Common myeloid progenitor, CD34-positive (primary cell): ENCODE results near the gene PELI2.
A peak's percentile ranks its signal among the peaks of the same experiment; 100 is the strongest.

Experiments
- CTCF ChIA-PET: fragments of 350-600 bp; sonication (Branson Sonifier 250); formaldehyde crosslinking; loops from one replicate; lab custom pipeline; 2021; ENCODE audit warnings: antibody characterized with exemption; lab: Charles Lee
- POLR2A ChIA-PET: fragments of 350-600 bp; sonication (Branson Sonifier 250); formaldehyde crosslinking; loops from one replicate; lab custom pipeline; 2021; ENCODE audit warnings: antibody characterized with exemption; lab: Charles Lee
- DNase-seq, 3 donors: peaks; one replicate each; pipeline versions ENCODE4 v3.0.0 to v3.0.0-alpha.2; 2013
- H3K27ac ChIP-seq, 2 experiments: 1 replicate in 1 of 2; 2 replicates in 1 of 2; pipeline ENCODE4 v1.7.0; 2013; ENCODE audit warnings: inconsistent platforms in 2 of 2, low read length in 2 of 2, mild to moderate bottlenecking in 2 of 2, low read depth in 1 of 2, moderate library complexity in 1 of 2; ENCODE audit not compliant: severe bottlenecking in 2 of 2, insufficient read depth in 1 of 2, poor library complexity in 1 of 2
- H3K27me3 ChIP-seq, 5 experiments: replicated peaks in 2 of 5; 1 replicate in 3 of 5; 2 replicates in 2 of 5; pipeline versions ENCODE4 v1.6.1 to v1.7.0; 2013; ENCODE audit warnings: low read length in 4 of 5, mild to moderate bottlenecking in 2 of 5, moderate library complexity in 2 of 5, inconsistent platforms in 1 of 5; ENCODE audit not compliant: insufficient read depth in 5 of 5, control insufficient read depth in 4 of 5
- H3K36me3 ChIP-seq, 4 experiments: 1 replicate in 2 of 4; 2 replicates in 2 of 4; pipeline versions ENCODE4 v1.6.1 to v1.7.0; 2013; ENCODE audit warnings: low read length in 3 of 4, control low read depth in 1 of 4, mild to moderate bottlenecking in 1 of 4; ENCODE audit not compliant: control insufficient read depth in 4 of 4, insufficient read depth in 4 of 4
- H3K4me1 ChIP-seq, 4 experiments: 1 replicate in 3 of 4; 2 replicates in 1 of 4; pipeline versions ENCODE4 v1.6.1 to v1.7.1; 2013; ENCODE audit warnings: low read length in 3 of 4, mild to moderate bottlenecking in 3 of 4, control low read depth in 1 of 4, inconsistent platforms in 1 of 4, moderate library complexity in 1 of 4; ENCODE audit not compliant: control insufficient read depth in 4 of 4, insufficient read depth in 4 of 4; ENCODE audit errors: control extremely low read depth in 1 of 4
- H3K4me3 ChIP-seq, 7 experiments: 1 replicate in 4 of 7; 2 replicates in 3 of 7; pipeline versions ENCODE4 v1.5.1 to v1.7.0; 2013; ENCODE audit warnings: mild to moderate bottlenecking in 7 of 7, low read length in 6 of 7, moderate library complexity in 6 of 7, inconsistent platforms in 2 of 7, low read depth in 2 of 7, control low read depth in 1 of 7; ENCODE audit not compliant: insufficient read depth in 4 of 7, control insufficient read depth in 1 of 7; ENCODE audit errors: extremely low read depth in 1 of 7
- H3K9me3 ChIP-seq, 5 experiments: 1 replicate in 4 of 5; 2 replicates in 1 of 5; pipeline versions ENCODE4 v1.6.1 to v1.7.1; 2013; ENCODE audit warnings: low read length in 4 of 5, mild to moderate bottlenecking in 2 of 5, inconsistent platforms in 1 of 5, low read depth in 1 of 5, moderate library complexity in 1 of 5; ENCODE audit not compliant: control insufficient read depth in 4 of 5, insufficient read depth in 2 of 5; ENCODE audit errors: control extremely low read depth in 1 of 5
- WGBS: methylation state at CpG from one replicate; pipeline ENCODE4 v1.1.5; 2013; ENCODE audit not compliant: insufficient coverage; 5-methylcytosine and 5-hydroxymethylcytosine counted together

Gene PELI2

GRCh38 chr14:56124327-56124726 is 6.1 kb downstream of the PELI2 start:
- no peak for DNase-seq
- no peaks in the 10 kb centered on the region for H3K9me3 ChIP-seq
- H3K4me1 ChIP-seq = peaks cover 19 to 63% (median 36%) of the 10 kb centered on the region in 4 experiments
- H3K4me3 ChIP-seq = no peak overlapping the region
- H3K27me3 ChIP-seq = no peaks in the 10 kb centered on the region
- CTCF ChIA-PET = interaction anchor here (1.1 kb wide), 1 partner anchor 215 kb away, joined by 4 read pairs; no protein-coding TSS in a partner anchor
- POLR2A ChIA-PET = no interaction called here
- 100% methylated on average over 1 of the region's 2 CpGs for WGBS
- H3K27ac ChIP-seq = no peak overlapping the region
- H3K36me3 ChIP-seq = no peaks in the 10 kb centered on the region

- peaks cover 10 to 64% (median 34%) of the 10 kb centered on the region in 4 experiments for H3K4me1 ChIP-seq
- CTCF ChIA-PET = no interaction called here
- POLR2A ChIA-PET = interaction anchor here (1.4 kb wide), 1 partner anchor 8 kb away, joined by 11 read pairs; the partner anchor contains the start of gene PELI2
- DNase-seq = no peak
- no peaks in the 10 kb centered on the region for H3K9me3 ChIP-seq
- 95% methylated on average over 4 of the region's 12 CpGs for WGBS
- H3K27me3 ChIP-seq = no peaks in the 10 kb centered on the region
- no peak overlapping the region for H3K27ac ChIP-seq
- H3K4me3 ChIP-seq = no peak overlapping the region
- no peaks in the 10 kb centered on the region for H3K36me3 ChIP-seq
Measured at GRCh38 chr14:56125772-56126636, 7.8 kb downstream of the PELI2 start.

- CTCF ChIA-PET = interaction anchor here (1.2 to 1.7 kb wide), 2 partner anchors 25 to 698 kb away, joined by 3 to 4 read pairs; no protein-coding TSS in a partner anchor
- H3K36me3 ChIP-seq = no peaks in the 10 kb centered on the region
- POLR2A ChIA-PET = interaction anchor here (1.4 kb wide), 1 partner anchor 8 kb away, joined by 11 read pairs; the partner anchor contains the start of gene PELI2
Measured at GRCh38 chr14:56126637-56126913, 8.4 kb downstream of the PELI2 start.

GRCh38 chr14:56127156-56127555 is 8.9 kb downstream of the PELI2 start:
- Histone ChIP-seq H3K36me3 (no peaks in the 10 kb centered on the region), H3K27ac (no peak overlapping the region), H3K27me3 (no peaks in the 10 kb centered on the region), H3K4me3 (no peak overlapping the region), H3K4me1 (peaks cover 7 to 63% (median 36%) of the 10 kb centered on the region in 4 experiments), H3K9me3 (no peaks in the 10 kb centered on the region)
- ChIA-PET POLR2A (interaction anchor here (1.4 kb wide), 1 partner anchor 9 kb away, joined by 11 read pairs; the partner anchor contains the start of gene PELI2), CTCF (interaction anchor here (1.2 to 1.7 kb wide), 2 partner anchors 24 to 699 kb away, joined by 3 to 4 read pairs; no protein-coding TSS in a partner anchor)
- 65% methylated on average over 3 of the region's 3 CpGs for WGBS
- DNase-seq = no peak

More at GRCh38 chr14:56126637-56126913, 8.4 kb downstream of the PELI2 start:
- Histone ChIP-seq H3K4me1 (peaks cover 4 to 64% (median 34%) of the 10 kb centered on the region in 4 experiments), H3K9me3 (no peaks in the 10 kb centered on the region), H3K27ac (no peak overlapping the region), H3K4me3 (no peak overlapping the region), H3K27me3 (no peaks in the 10 kb centered on the region)
- no peak for DNase-seq
- 100% methylated on average over 2 of the region's 2 CpGs for WGBS

- Histone ChIP-seq H3K27ac (no peak overlapping the region), H3K36me3 (no peaks in the 10 kb centered on the region), H3K4me1 (peaks cover 7 to 61% (median 35%) of the 10 kb centered on the region in 4 experiments), H3K27me3 (no peaks in the 10 kb centered on the region), H3K4me3 (no peak overlapping the region), H3K9me3 (no peaks in the 10 kb centered on the region)
- 100% methylated on average over 1 of the region's 3 CpGs for WGBS
- ChIA-PET CTCF (no interaction called here), POLR2A (no interaction called here)
- no peak for DNase-seq
Measured at GRCh38 chr14:56129092-56129491, 10.9 kb downstream of the PELI2 start.

GRCh38 chr14:56129933-56130332 is 11.7 kb downstream of the PELI2 start:
- CTCF ChIA-PET = interaction anchor here (1.1 kb wide), 1 partner anchor 42 kb away, joined by 3 read pairs; no protein-coding TSS in a partner anchor

More at GRCh38 chr14:56129933-56130332, 11.7 kb downstream of the PELI2 start:
- 0% methylated on average over 3 of the region's 4 CpGs for WGBS
- H3K27ac ChIP-seq = no peak overlapping the region
- POLR2A ChIA-PET = interaction anchor here (1.6 kb wide), 1 partner anchor 12 kb away, joined by 6 read pairs; the partner anchor contains the start of gene PELI2
- peak overlapping the region in 2 of 7 experiments; percentile 2 to 10 for H3K4me3 ChIP-seq
- H3K9me3 ChIP-seq = no peaks in the 10 kb centered on the region
- no peaks in the 10 kb centered on the region for H3K36me3 ChIP-seq
- H3K27me3 ChIP-seq = no peaks in the 10 kb centered on the region
- peaks cover 7 to 66% (median 36%) of the 10 kb centered on the region in 4 experiments for H3K4me1 ChIP-seq
- DNase-seq = peak in 2 of 3 donors; percentile 47 to 59
